SKM-1 (cell line): ENCODE results near the gene EFCAB6.

Experiments
- DNase-seq: peaks from one replicate; lab custom pipeline; 2025; ENCODE audit not compliant: unreplicated experiment; lab: John Stamatoyannopoulos, UW

Gene EFCAB6

GRCh38 chr22:43812149-43812842 is at the start of gene EFCAB6:
TSS of gene EFCAB6 (minus strand) at chr22:43812305. CDS start at chr22:43782318, 29,987 bp downstream.
- DNase-seq: peak; percentile 3

GRCh38 chr22:43861529-43861928 is 49.4 kb upstream of the EFCAB6 start:
- DNase-seq: no peak

DNA sequence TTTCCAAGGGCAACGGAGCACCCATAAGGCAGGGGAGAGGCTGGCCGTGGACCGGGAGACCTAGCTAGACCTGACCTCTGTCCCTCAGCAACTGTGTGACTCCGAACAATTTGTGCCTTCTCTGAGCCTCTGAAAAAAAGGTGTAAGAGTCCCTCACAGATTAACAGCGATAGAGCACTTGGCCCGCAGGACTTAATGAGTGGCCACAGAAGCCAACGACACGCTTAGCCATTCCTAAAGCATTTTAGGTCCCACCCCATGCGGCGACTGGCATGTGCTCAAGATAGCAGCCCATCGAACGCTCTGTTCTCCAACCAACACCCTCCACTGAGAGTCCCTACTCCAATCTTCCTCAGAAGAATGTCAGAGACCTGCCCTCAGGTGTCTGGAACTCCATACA is 48.7 kb upstream of the EFCAB6 start:
- DNase-seq: no peak

DNA sequence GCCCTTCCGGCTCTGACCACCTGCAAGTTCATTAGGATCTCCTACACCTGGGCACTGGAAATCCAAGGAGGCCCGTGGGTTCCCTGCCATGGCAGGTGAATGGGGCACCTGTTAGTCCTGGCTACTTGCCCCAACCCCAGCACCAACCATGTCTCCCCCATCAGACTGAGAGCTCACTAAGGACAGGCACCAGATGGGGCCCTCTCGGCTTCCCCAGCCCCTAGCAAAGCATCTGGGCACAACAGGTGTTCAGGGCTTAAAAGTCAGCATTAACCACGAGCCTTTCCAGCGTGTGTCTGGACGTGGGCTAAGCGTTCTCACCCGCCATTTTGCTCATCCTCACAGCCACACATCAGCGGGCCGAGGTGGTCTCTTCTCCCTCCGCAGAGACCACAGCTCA is 48.0 kb upstream of the EFCAB6 start:
- no peak for DNase-seq

GRCh38 chr22:43859621-43860020 is 47.5 kb upstream of the EFCAB6 start:
- no peak for DNase-seq

DNA sequence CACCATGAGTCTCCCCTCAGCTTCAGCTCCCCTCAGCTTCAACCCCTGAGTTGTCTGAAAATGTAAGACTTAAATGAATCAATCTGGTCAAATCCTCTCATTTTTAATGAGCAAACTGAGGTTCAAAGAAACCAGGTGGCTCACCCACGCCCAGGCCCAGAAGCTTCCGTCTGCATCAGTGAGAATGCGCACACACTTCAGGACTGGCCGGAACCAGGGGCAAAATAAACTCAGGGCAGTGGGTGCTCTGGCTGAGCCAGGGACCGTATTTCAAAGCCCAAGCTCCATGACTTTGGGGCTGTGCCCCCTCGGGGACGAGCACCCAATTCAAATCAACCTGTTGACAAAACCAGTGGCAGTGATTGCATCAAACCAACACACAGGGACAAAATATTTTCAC is 47.1 kb upstream of the EFCAB6 start:
- DNase-seq: no peak

GRCh38 chr22:43858156-43858895 is 46.2 kb upstream of the EFCAB6 start:
- no peak for DNase-seq

- no peak for DNase-seq
Measured at GRCh38 chr22:43857367-43857766, 45.3 kb upstream of the EFCAB6 start.

- no peak for DNase-seq
Measured at GRCh38 chr22:43855431-43855830, 43.3 kb upstream of the EFCAB6 start.

DNA sequence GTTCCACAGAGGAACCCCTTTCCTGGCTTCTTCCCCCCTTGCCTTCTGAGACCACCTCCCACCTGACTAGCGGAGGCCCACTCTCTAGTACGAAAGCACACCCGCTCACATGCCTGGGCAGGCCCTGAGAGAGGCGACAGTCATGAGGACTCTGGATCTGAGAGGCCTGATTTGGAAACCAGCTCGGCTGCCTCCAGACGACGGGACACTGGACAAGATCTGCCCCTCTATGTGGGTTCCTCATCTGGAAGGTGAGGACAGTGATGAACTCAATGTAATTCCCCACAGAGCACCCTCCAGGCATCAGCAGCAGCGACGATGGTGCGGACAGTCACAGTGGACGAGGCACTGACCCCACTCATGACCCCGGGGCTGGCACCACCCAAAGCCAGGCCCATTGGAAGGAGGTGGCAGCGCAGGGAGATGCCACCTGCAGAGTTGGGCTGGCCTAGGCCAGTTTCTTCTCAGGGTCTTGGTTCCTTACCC is 42.7 kb upstream of the EFCAB6 start:
- DNase-seq: no peak

- no peak for DNase-seq
Measured at GRCh38 chr22:43854121-43854785, 42.1 kb upstream of the EFCAB6 start.

DNA sequence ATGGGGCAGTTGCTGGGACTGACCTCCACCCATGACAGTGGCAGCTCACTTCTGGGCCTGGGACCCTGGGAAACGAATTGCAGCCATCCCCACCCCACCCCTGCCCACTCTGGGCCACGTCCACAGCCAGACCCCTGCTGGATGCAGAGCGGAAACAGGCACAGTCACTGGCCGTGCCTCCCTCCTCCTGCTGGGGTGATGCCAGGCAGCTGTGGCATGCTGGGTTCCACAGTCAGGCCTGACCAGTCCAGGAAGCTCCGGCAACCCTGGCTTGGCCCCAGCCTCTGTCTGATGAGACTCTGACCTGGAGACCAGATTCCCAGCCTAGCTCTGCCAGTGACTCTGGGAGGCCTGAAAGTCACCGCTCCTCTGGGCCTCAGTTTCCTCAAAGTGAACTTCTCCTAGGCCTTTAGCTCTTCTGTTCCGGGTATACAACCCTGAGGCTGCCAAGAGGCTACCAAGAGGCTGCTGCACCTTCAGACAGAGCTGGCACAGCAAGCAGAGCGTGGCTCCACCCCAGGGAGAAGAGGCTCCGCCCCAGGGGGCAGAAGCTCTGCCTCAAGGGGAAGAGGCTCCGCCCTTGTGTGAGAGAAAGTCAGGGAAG is 41.3 kb upstream of the EFCAB6 start:
- no peak for DNase-seq

DNA sequence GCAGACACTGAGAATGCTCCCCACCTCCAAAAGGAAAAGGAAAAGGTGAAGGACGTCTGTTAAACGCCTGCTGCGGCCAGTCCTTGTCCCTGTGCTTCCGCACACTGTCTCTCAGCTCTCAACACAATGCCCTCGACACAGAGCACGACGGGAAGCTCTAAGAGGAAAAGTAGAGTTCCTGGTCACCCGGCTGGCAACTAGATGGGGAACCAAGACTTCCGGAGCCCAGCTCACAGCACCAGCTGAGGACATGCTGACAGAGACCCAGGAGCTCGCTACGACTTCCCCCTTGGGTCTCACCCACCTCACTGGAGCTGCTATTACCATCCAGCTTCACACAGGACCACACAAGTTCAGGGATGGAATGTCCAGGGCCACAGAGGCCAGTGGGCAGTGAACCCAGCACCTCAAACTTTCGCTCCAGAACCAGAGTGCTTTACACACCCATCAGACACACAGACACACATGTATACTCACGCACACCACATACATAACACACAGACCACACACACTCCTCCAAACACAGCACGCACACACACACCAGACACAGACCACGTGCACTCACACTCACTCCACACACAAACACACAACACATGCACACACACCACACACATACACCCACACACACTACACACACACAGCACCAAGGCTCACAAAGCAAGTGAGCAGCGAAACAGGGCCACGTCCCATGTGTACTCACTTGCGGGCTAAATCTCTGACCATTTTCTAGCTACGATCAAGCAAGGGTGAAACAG is 40.6 kb upstream of the EFCAB6 start:
- DNase-seq: no peak

- DNase-seq: no peak
Measured at GRCh38 chr22:43851979-43852307, 39.8 kb upstream of the EFCAB6 start.

DNA sequence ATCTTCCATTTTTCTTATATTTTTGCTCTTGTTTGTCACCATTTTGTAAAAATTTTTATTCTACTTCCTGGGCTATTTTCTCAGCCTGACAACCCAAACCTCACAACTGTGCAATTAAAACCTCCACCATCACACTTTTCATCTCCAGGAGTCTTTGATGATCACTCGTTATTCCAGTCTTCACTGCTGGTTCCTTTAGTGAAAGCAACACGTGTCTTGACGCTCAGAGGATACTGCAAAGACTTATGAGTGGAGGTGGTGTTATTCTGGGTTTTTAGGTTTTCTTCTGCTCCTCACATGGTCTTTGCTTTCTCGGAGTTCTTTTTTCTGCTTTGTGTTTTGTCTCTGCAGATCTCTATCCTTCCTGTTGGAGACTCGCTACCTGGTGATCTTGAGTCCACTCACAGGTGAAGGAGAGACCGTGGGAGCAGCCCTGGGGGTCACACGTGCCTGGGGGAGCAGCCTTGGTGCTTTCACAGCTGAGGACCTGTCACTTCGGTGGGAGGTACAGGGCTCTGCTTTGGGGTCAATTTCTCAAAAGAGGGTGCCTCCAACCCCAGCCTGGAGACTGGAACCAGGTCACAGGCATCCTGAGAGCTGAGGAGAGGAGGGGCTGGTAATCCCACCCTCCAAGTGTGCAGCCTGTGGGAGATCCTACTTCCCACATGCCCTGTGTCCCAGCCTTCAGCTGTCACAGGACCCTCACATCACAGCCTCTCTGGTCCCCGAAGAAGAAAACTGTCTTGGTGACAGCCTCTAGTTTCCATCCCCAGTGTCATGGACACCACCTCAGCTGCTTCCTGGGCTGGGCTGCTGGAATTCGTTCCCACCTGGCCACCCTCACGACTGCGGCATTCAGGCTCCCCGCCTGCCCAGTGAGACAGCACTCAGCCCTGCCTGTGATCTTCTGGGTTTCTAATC is 39.2 kb upstream of the EFCAB6 start:
- no peak for DNase-seq

DNA sequence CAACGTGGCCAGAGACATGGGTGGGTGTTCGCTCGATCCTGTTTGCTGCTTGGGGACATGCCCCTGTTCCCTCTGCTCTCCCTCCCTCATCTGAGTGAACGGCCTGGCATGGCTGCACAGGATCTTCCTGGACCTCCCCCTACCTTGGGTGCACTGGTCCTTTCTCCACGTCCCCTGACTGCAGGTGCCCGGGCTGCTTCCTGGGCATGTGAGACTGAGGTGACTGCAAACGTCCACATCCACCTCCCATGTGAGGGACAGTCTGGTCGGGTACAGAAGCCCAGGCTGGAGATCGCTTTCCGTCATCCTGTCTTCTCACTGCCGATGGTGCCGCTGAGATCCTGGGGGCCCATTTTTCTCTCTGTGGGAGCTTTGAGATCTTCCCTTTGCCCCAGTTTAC is 38.4 kb upstream of the EFCAB6 start:
- DNase-seq: no peak

DNA sequence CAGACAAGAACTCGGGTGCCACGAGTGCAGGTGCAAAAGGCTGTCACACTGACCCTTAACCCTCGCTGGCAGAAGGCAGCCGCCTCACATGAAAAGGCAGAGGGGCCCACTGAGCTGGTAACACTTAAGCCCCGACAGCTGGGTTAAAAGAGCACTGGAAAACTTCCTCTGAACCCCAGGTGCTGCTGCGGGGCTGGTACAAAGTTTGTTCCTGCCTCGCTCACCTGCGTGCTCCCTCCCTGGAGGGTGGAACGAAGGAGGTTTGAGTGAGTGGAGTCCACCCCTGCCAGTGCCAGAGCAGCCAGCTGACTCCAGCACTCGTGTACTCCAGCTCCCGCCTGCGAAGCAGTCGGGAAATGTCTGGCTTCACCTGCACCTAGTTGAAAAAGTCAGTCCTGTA is 37.6 kb upstream of the EFCAB6 start:
- DNase-seq: no peak

GRCh38 chr22:43848366-43849171 is 36.5 kb upstream of the EFCAB6 start:
- no peak for DNase-seq
